ENCODE measurements around the gene GADD45GIP1.

DNA sequence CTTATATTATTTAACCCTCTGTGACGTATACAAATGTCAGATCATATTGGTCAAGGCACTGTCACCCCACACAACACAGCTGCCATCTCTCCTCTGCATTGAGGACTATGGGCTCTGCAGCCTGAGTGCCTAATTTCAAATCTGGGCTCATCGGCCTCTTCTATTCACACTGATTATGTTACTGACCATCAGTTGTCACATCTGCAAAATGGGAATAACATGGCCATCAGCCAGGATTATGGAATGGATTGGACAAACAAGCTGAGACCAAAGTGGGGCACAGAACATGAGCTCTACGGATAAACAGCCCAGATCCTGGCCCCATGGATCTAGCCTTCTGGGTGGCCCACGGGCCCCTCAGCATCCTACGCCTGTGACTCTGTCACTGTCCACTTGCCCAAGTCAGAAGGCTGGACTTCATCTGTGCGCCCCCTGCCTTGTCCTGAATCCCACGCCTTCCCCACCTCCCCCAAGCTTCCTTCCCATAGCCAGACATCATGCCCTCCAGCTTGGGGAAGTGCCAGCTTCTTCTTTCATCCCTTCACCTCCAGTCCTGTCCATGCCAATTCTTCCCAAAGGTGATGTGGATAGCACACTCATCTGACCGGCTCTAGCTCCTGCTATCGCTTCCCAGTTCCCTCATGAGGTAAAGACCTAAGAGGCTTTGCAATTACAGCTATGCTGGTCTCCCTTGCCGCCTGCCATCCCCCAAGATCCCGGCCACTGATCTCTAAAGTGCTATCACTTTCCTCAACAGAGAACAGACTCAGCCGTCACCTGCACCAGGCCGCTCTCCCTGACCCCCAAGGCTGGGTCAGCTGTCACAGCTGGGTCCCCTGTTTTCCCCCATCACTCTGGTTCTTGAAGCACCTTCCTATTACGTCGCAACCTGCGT, 24.4 kb downstream of the GADD45GIP1 start:
- TF ChIP-seq, protein P1, sequence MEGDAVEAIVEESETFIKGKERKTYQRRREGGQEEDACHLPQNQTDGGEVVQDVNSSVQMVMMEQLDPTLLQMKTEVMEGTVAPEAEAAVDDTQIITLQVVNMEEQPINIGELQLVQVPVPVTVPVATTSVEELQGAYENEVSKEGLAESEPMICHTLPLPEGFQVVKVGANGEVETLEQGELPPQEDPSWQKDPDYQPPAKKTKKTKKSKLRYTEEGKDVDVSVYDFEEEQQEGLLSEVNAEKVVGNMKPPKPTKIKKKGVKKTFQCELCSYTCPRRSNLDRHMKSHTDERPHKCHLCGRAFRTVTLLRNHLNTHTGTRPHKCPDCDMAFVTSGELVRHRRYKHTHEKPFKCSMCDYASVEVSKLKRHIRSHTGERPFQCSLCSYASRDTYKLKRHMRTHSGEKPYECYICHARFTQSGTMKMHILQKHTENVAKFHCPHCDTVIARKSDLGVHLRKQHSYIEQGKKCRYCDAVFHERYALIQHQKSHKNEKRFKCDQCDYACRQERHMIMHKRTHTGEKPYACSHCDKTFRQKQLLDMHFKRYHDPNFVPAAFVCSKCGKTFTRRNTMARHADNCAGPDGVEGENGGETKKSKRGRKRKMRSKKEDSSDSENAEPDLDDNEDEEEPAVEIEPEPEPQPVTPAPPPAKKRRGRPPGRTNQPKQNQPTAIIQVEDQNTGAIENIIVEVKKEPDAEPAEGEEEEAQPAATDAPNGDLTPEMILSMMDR (IDR thresholded peaks at IDR 0.05; ENCODE audit: low read depth, low read length, poor library complexity, severe bottlenecking): no peak
- TF ChIP-seq EZH2phosphoT487 (IDR thresholded peaks at IDR 0.05; ENCODE audit: borderline replicate concordance, low read length): no peak
